ENCODE data around the gene GRHL3.

- TF ChIP-seq CTCF (conservative IDR thresholded peaks at IDR 0.05) = no peak
- no peak for TF ChIP-seq EZH2 (IDR thresholded peaks at IDR 0.05; ENCODE audit: low read depth)
Observed at GRCh38 chr1:24339996-24340395, 20.8 kb downstream of the GRHL3 start.

All from PC-9 (cell line).